GM19351 (cell line): ENCODE measurements around the gene SLC1A1.
"Not testable (repeated sequence)": the region's sequence is repeated elsewhere in the genome, so short reads cannot be mapped to it uniquely, and the experiment has no call there.

ENCODE experiments used
- ATAC-seq: cut with Tn5 transposase; IDR thresholded peaks from one replicate; pipeline ENCODE4 v1.9.1; 2021; ENCODE audit warnings: mild to moderate bottlenecking, moderate library complexity; ENCODE audit not compliant: unreplicated experiment

Gene SLC1A1

GRCh38 chr9:4574657-4575243, 84.5 kb downstream of the SLC1A1 start:
- peak; percentile 72 for ATAC-seq

GRCh38 chr9:4575997-4576396, 85.7 kb downstream of the SLC1A1 start:
- ATAC-seq = no peak

GRCh38 chr9:4576448-4576847, 86.2 kb downstream of the SLC1A1 start:
- no peak for ATAC-seq

- ATAC-seq = no peak
Observed at GRCh38 chr9:4579001-4579400, 88.7 kb downstream of the SLC1A1 start.

GRCh38 chr9:4581035-4581760, 90.9 kb downstream of the SLC1A1 start:
- no peak for ATAC-seq

- ATAC-seq = no peak
Observed at GRCh38 chr9:4581861-4582565, 91.7 kb downstream of the SLC1A1 start.

GRCh38 chr9:4583001-4583400, 92.7 kb downstream of the SLC1A1 start:
- ATAC-seq = no peak

- no peak for ATAC-seq
Observed at GRCh38 chr9:4584636-4585035, 94.4 kb downstream of the SLC1A1 start.

- ATAC-seq = no peak
Observed at GRCh38 chr9:4585135-4585534, 94.9 kb downstream of the SLC1A1 start.

GRCh38 chr9:4588721-4589120, 98.5 kb downstream of the SLC1A1 start:
- no peak for ATAC-seq

GRCh38 chr9:4590430-4591122, 100.3 kb downstream of the SLC1A1 start:
- ATAC-seq = no peak

GRCh38 chr9:4591123-4591500, 100.8 kb downstream of the SLC1A1 start:
- no peak for ATAC-seq

GRCh38 chr9:4592295-4592694, 102.0 kb downstream of the SLC1A1 start:
- no peak for ATAC-seq

GRCh38 chr9:4592886-4593285, 102.6 kb downstream of the SLC1A1 start:
- no peak for ATAC-seq

- ATAC-seq = no peak
Observed at GRCh38 chr9:4594545-4594944, 104.3 kb downstream of the SLC1A1 start.

GRCh38 chr9:4594994-4595393, 104.7 kb downstream of the SLC1A1 start:
- ATAC-seq = peak; percentile 46

- ATAC-seq = peak; percentile 53
Observed at GRCh38 chr9:4596165-4596922, 106.1 kb downstream of the SLC1A1 start.

- ATAC-seq = peak; percentile 40
Observed at GRCh38 chr9:4600368-4600767, 110.1 kb downstream of the SLC1A1 start.

- ATAC-seq = no peak
Observed at GRCh38 chr9:4603830-4604229, 113.6 kb downstream of the SLC1A1 start.

- peak; percentile 94 for ATAC-seq
Observed at GRCh38 chr9:4604678-4605095, 114.4 kb downstream of the SLC1A1 start.

- not testable (repeated sequence) for ATAC-seq
Observed at GRCh38 chr9:4606033-4606432, 115.8 kb downstream of the SLC1A1 start.
